GM10248 (cell line): ENCODE results near the gene ZMIZ1.

ENCODE experiments used
- CTCF ChIA-PET: fragments of 300-600 bp; sonication (Branson Sonifier 250); formaldehyde crosslinking; extraction: SDS; loops from one replicate; lab custom pipeline; 2021; ENCODE audit warnings: antibody characterized with exemption; lab: Yijun Ruan, JAX
- POLR2A ChIA-PET: fragments of 350-650 bp; sonication (Branson Sonifier 250); formaldehyde crosslinking; extraction: SDS; loops from one replicate; lab custom pipeline; 2020; ENCODE audit warnings: antibody characterized with exemption; lab: Yijun Ruan, JAX
- DNase-seq: peaks from one replicate; pipeline ENCODE4 v3.0.0; 2012; ENCODE audit errors: extremely low spot score
- CTCF ChIP-seq: IDR thresholded peaks from 2 replicates; pipeline ENCODE4 v1.5.1; 2012; ENCODE audit warnings: mild to moderate bottlenecking, low read depth; ENCODE audit errors: extremely low read depth, missing control alignments, control extremely low read depth

ZMIZ1 gene

GRCh38 chr10:79326361-79327089, 257.8 kb downstream of the ZMIZ1 start:
- CTCF ChIA-PET: interaction anchor here (1.0 to 1.9 kb wide), 2 partner anchors 19 to 47 kb away, joined by 4 to 5 read pairs; no protein-coding TSS in a partner anchor
- POLR2A ChIA-PET: interaction anchor here (1.7 kb wide), 1 partner anchor 22 kb away, joined by 5 read pairs; no protein-coding TSS in a partner anchor
- no peak for TF ChIP-seq CTCF
- no peak for DNase-seq

GRCh38 chr10:79327090-79327457, 258.3 kb downstream of the ZMIZ1 start:
- POLR2A ChIA-PET: interaction anchor here (1.7 kb wide), 1 partner anchor 21 kb away, joined by 5 read pairs; no protein-coding TSS in a partner anchor
- DNase-seq: no peak
- TF ChIP-seq CTCF: no peak
- CTCF ChIA-PET: interaction anchor here (1.0 to 1.9 kb wide), 2 partner anchors 19 to 46 kb away, joined by 4 to 5 read pairs; no protein-coding TSS in a partner anchor

- ChIA-PET CTCF (interaction anchor here (1.1 to 10.3 kb wide), 4 partner anchors 8 to 45 kb away, joined by 4 to 90 read pairs (median 4); partner anchors contain the start of gene PPIF), POLR2A (interaction anchor here (1.7 kb wide), 1 partner anchor 20 kb away, joined by 5 read pairs; no protein-coding TSS in a partner anchor)
- no peak for TF ChIP-seq CTCF
- DNase-seq: no peak
These were observed 259.5 kb downstream of the ZMIZ1 start for GRCh38 chr10:79328147-79328701.

GRCh38 chr10:79328737-79329504, 260.2 kb downstream of the ZMIZ1 start:
- no peak for DNase-seq
- no peak for TF ChIP-seq CTCF
- POLR2A ChIA-PET: no interaction called here
- CTCF ChIA-PET: interaction anchor here (1.4 to 10.3 kb wide), 2 partner anchors 15 to 19 kb away, joined by 4 to 90 read pairs; partner anchors contain the start of gene PPIF

DNA sequence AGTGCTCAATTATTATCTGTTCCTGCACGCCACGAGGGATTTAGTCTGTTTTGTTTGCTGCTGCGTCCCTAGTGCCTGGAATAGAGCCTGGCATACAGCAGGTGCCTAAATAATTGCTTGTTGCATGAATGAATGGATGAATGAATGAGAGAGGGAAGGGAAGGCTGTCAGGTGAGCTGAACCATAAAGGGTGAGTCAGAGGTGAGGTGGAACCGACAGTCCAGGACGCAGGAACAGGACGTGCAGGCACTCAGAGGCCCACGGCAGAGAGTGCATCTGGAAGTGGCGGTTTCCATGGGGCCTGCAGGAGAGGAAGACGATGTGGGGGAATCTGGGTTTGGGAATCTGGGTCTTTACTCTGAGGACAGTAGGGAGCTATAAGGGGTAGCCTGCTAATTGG, 260.8 kb downstream of the ZMIZ1 start:
- CTCF ChIA-PET: interaction anchor here (10.3 kb wide), 1 partner anchor 14 kb away, joined by 90 read pairs; the partner anchor contains the start of gene PPIF
- TF ChIP-seq CTCF: no peak

DNA sequence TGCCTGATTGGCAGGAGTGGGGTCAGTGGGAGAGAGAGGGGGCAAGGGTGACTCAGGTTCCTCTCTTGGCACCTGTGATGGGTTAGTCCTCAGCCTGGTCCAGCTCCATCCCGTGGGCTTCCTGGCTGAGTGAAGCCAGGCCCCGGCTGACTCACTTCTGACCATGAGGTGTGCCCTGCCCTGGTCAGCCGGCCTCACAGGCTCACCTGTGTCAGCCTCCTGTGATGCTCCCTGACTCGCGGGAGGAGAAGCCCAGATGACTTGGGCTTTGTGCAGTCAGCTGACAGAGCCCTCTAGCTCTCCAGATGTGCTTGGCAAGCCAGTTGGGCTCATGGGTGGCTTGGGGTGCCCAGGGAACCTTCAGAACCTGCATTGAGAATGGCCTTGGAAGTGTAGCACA, 262.5 kb downstream of the ZMIZ1 start:
- DNase-seq: no peak
- no peak for TF ChIP-seq CTCF
- ChIA-PET POLR2A (interaction anchor here (0.8 kb wide), 1 partner anchor 14 kb away, joined by 3 read pairs; no protein-coding TSS in a partner anchor), CTCF (interaction anchor here (1.2 to 10.3 kb wide), 3 partner anchors 12 to 43 kb away, joined by 4 to 90 read pairs (median 12); partner anchors contain the start of gene PPIF)

More for the DNA sequence above, 260.8 kb downstream of the ZMIZ1 start:
- POLR2A ChIA-PET: no interaction called here
- DNase-seq: no peak
